H1 (cell line): ENCODE measurements around the gene MAN1C1.

Experiments
- CTCF ChIP-seq, 3 experiments: IDR thresholded peaks; 1 replicate in 2 of 3; 2 replicates in 1 of 3; pipeline versions ENCODE4 v1.5.1 to v1.6.1; 2011; ENCODE audit warnings: low read length in 3 of 3, mild to moderate bottlenecking in 3 of 3, inconsistent platforms in 2 of 3, low read depth in 1 of 3, moderate library complexity in 1 of 3; ENCODE audit not compliant: insufficient read depth in 1 of 3; ENCODE audit errors: control extremely low read depth in 1 of 3
- E2F6 ChIP-seq: IDR thresholded peaks from 2 replicates; pipeline ENCODE4 v1.6.1; 2012; ENCODE audit warnings: inconsistent platforms
- EP300 ChIP-seq, 2 experiments: IDR thresholded peaks; 1 replicate in 1 of 2; 2 replicates in 1 of 2; pipeline ENCODE4 v1.6.1; 2011 to 2012; ENCODE audit warnings: low read depth in 2 of 2, low read length in 2 of 2, mild to moderate bottlenecking in 2 of 2, borderline replicate concordance in 1 of 2, inconsistent platforms in 1 of 2, moderate library complexity in 1 of 2
- EZH2 ChIP-seq: fragments of 200-600 bp; sonication (generic); IDR thresholded peaks from 2 replicates; pipeline ENCODE4 v1.7.1; 2012; ENCODE audit warnings: low read depth, mild to moderate bottlenecking, moderate library complexity, low read length, inconsistent platforms; ENCODE audit not compliant: severe bottlenecking
- GABPA ChIP-seq: IDR thresholded peaks from 2 replicates; pipeline ENCODE4 v1.6.1; 2011; ENCODE audit warnings: mild to moderate bottlenecking, low read length, moderate library complexity, borderline replicate concordance; ENCODE audit not compliant: insufficient read depth
- JUND ChIP-seq: IDR thresholded peaks from 2 replicates; pipeline ENCODE4 v1.6.1; 2011; ENCODE audit warnings: mild to moderate bottlenecking, improper control_type of control experiment, low read length
- NRF1 ChIP-seq: IDR thresholded peaks from 2 replicates; pipeline ENCODE4 v1.6.1; 2011; ENCODE audit warnings: mild to moderate bottlenecking, low read depth, low read length, improper control_type of control experiment
- POLR2A ChIP-seq, 2 experiments: IDR thresholded peaks; 1 replicate in 1 of 2; 2 replicates in 1 of 2; pipeline ENCODE4 v1.6.1; 2011; ENCODE audit warnings: low read depth in 2 of 2, low read length in 2 of 2, mild to moderate bottlenecking in 2 of 2; ENCODE audit errors: control extremely low read depth in 1 of 2
- POLR2AphosphoS5 ChIP-seq: IDR thresholded peaks from 2 replicates; pipeline ENCODE4 v1.6.1; 2011; ENCODE audit warnings: low read depth, low read length
- RAD21 ChIP-seq, 2 experiments: IDR thresholded peaks in 1 of 2; conservative IDR thresholded peaks in 1 of 2; 2 replicates each; pipeline ENCODE4 v1.6.1; 2011; ENCODE audit warnings: low read depth in 2 of 2, low read length in 2 of 2, improper control_type of control experiment in 1 of 2, inconsistent platforms in 1 of 2, mild to moderate bottlenecking in 1 of 2, moderate library complexity in 1 of 2
- RBBP5 ChIP-seq: IDR thresholded peaks from 2 replicates; pipeline ENCODE4 v1.7.1; 2012; ENCODE audit warnings: low read depth, mild to moderate bottlenecking, inconsistent platforms, low read length, moderate library complexity, borderline replicate concordance
- RFX5 ChIP-seq: IDR thresholded peaks from 2 replicates; pipeline ENCODE4 v1.6.1; 2011; ENCODE audit warnings: low read depth, low read length, improper control_type of control experiment, borderline replicate concordance
- SRF ChIP-seq: IDR thresholded peaks from 2 replicates; pipeline ENCODE4 v1.6.1; 2011; ENCODE audit warnings: mild to moderate bottlenecking, low read depth, low read length, moderate library complexity
- TCF12 ChIP-seq: IDR thresholded peaks from 2 replicates; pipeline ENCODE4 v1.6.1; 2011; ENCODE audit warnings: low read depth, mild to moderate bottlenecking, low read length

- TF ChIP-seq JUND (no peak), RBBP5 (no peak), POLR2A (IDR thresholded peaks at IDR 0.05; ENCODE audit: control extremely low read depth in 1 of 2, low read depth in 2 of 2, low read length in 2 of 2) (no peak), CTCF (IDR thresholded peaks at IDR 0.05; ENCODE audit: control extremely low read depth in 1 of 3, insufficient read depth in 1 of 3, low read depth in 1 of 3, low read length in 3 of 3) (no peak), GABPA (no peak), RFX5 (no peak), E2F6 (no peak; the same call in 1 of the 2 replicates), EZH2 (no peak), NRF1 (no peak), SRF (no peak), RAD21 (IDR thresholded peaks at IDR 0.05 in 1 of 2, conservative IDR thresholded peaks at IDR 0.05 in 1 of 2; ENCODE audit: low read depth in 2 of 2, low read length in 2 of 2) (no peak), POLR2AphosphoS5 (no peak), TCF12 (no peak), EP300 (IDR thresholded peaks at IDR 0.05; ENCODE audit: borderline replicate concordance in 1 of 2, low read depth in 2 of 2, low read length in 2 of 2) (no peak)
These were observed 99.3 kb downstream of the MAN1C1 start for GRCh38 chr1:25715888-25716287.
